GM19397 (cell line): Measurements from ENCODE around the gene TNP2.

Experiments used
- ATAC-seq: cut with Tn5 transposase; IDR thresholded peaks from one replicate; pipeline ENCODE4 v1.9.1; 2021; ENCODE audit warnings: mild to moderate bottlenecking, moderate library complexity; ENCODE audit not compliant: unreplicated experiment

The TNP2 gene

GRCh38 chr16:11268921-11269375 lies at the start of gene TNP2:
Gene TNP2 (minus strand): TSS chr16:11269325. CDS start chr16:11269262, 63 bp downstream.
- no peak for ATAC-seq

DNA sequence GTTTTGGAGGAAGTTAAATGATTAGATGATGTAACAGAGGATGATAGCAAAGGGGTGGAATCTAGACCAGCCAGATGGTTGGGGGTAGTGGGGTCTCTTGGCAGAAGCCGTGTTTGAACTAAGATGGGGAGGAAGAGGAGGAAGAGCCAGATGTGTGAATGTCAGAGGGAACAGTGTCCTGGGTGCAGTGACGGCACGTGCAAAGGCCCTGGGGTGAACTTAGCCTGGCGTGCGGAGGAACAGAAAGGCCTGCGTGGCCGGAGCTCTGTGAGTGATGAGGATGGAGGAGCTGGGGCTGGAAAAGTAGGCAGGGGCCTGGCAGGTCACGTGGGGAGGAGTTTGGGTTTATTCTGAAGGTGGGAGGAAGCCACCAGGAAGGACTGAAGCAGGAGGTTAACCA lies 49.7 kb upstream of the TNP2 start:
- ATAC-seq: no peak

DNA sequence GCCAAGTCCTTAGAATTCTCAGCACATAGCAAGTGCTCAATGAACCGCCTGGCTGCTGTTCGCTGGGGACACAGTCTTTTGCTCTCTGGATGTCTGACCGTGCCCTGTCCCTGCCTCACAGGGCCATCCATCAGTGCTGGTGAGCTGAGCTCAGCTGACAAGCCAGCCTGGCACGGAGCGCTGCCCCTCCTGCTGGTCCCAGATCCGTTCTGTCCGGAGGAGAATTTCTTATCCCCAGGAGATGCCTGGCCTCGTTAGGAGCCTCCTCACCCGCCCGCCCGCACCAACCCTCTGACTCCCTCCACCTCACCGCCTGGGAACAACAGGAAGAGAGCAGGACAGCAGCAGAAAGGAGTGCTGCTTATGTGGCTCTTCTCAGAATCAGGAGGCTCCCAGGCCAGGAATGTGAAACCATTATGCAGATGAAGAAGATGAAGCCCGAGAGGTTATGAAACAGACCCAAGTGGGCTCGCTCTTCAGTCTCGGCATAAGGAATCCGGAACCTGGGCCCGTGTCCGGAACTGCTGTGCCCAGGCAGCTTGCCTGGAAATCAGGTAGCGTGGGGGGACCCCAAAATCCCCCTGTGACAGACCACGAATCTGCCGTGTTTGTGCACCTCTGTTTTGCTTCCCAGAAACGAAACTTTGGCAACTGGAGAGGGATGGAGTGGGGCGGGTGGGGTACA lies 47.3 kb upstream of the TNP2 start:
- ATAC-seq: no peak

GRCh38 chr16:11315510-11315909 lies 46.4 kb upstream of the TNP2 start:
- no peak for ATAC-seq

GRCh38 chr16:11314309-11314894 lies 45.3 kb upstream of the TNP2 start:
- ATAC-seq: no peak

GRCh38 chr16:11313493-11314308 lies 44.6 kb upstream of the TNP2 start:
- ATAC-seq: no peak

DNA sequence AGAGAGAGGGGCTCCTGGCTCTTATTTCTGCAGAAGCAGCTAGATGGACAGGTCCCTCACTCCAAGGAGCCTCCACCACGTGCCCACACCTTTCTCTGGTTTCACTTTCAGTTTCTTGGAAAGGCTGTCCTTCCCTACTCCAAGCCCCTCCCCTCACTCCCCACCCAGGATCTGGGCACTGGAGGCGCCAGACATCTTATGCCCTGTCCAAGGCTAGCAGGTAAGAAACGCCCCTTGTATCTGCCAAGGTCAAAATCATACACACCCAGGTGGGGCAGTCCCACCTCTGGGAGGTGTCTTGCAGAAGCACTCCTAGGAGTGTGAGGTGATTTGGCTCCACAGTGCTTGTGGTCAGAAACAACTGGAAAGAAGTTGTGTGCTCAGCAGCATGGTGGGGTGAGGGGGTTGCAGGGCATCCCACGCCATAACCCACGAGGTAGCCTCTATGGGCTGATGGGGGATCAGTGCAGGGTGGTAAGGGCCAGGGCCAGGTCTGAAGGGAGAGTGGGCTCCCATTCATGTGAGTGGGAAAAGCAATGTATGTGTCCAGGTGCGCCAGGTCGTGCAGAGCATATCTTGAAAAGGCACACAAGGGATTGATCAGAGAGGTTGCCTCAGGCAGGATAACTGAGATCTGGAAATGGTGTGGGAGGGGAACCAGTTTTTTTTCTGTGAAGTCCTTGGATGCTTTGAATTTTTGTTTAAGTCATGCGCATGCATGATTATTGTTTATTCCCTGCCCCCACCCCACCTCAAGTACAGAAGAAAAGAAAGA lies 43.8 kb upstream of the TNP2 start:
- ATAC-seq: no peak

DNA sequence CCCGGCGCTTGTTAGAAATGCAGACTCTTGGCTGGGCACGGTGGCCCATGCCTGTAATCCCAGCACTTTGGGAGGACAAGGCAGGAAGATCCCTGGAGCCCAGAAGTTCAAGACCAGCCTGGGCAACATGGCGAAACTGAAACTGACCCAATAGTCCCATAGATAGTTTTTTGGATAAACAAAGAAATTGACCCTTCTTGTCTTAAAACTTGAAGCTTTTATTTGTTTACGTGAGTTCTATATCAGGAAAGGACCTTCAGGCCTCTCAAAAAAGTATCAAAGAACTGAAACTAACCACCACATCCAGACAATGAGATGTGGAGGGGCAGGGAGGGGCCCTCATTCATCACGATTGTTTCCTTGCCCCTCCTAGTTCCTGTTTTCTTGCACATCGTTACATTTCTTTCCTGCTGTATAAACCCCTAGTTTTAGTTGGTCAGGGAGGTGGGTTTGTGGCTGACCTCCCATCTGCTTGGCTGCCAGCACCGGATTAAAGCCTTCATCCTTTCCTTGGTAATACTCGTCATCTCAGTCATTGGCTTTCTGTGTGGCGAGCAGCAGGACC lies 42.0 kb upstream of the TNP2 start:
- ATAC-seq: no peak

GRCh38 chr16:11310634-11310977 lies 41.5 kb upstream of the TNP2 start:
- ATAC-seq: no peak

DNA sequence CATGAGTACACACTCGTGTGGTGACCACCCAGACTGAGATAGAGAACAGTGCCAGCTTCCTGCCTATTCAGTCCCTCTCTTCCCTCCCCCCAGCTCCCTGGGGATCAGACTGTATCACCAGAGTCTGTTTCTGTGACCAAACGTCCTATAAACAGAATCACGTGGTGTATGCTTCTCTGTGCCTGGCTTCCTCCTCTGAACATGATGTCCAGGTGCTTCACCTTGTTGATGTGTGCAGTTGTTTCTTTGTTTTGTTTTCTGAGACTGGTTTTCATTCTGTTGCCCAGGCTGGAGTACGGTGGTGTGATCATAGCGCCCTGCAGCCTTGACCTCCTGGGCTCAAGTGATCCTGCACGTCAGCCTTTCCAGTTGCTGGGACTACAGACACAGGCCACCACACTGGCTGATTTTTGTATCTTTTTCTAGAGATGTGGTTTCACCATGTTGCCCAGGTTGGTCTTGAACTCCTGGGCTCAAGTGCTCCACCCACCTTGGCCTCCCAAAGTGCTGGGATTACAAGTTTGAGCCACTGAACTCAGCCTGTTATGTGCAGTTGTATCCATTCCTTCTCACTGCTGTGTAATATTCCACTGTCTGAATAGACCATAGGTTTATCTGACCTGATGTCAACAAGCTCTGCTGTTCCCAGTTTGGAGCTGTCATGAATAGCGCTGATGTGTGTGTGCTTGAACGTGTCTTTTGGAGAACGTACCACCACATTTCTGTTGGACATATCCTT lies 40.9 kb upstream of the TNP2 start:
- peak; percentile 29 for ATAC-seq

DNA sequence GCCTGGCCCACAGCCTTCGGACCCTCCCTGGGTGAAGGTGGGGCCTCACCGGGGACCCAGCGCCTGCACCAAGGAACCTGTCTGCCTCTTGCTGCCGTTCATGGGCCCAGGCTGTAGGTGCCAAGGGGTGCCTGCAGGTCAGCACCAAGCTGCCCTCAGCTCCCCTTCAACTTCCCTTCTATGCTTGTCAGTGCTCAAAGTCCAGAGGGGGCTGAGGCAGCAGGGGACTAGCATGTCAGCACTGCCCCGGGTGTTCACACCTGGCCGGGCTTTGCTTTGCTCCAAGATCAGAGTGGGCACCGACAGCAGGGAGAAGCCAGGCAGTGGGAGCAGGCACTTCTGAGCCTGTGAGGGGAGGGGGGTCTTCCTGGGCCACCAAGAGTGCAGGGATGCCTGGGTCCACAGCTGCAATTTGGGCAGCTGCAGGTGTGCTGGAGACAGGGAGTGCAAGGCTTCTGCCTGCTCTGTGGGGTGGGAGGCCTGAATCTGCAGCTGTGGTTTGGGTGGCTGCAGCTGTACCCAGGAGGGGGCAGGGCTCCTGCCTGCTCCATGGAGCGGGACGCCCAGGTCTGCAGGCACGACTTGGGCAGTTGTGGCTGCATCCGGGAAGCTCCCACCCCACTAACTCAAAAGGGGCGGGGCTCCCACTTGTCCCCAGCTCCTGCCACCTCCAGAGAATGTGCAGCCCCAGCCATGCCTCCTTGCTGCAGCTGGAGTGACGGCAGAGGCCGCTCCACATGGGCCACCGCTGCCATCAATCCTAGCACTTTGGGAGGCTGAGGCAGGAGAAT lies 39.6 kb upstream of the TNP2 start:
- peak; percentile 38 for ATAC-seq

DNA sequence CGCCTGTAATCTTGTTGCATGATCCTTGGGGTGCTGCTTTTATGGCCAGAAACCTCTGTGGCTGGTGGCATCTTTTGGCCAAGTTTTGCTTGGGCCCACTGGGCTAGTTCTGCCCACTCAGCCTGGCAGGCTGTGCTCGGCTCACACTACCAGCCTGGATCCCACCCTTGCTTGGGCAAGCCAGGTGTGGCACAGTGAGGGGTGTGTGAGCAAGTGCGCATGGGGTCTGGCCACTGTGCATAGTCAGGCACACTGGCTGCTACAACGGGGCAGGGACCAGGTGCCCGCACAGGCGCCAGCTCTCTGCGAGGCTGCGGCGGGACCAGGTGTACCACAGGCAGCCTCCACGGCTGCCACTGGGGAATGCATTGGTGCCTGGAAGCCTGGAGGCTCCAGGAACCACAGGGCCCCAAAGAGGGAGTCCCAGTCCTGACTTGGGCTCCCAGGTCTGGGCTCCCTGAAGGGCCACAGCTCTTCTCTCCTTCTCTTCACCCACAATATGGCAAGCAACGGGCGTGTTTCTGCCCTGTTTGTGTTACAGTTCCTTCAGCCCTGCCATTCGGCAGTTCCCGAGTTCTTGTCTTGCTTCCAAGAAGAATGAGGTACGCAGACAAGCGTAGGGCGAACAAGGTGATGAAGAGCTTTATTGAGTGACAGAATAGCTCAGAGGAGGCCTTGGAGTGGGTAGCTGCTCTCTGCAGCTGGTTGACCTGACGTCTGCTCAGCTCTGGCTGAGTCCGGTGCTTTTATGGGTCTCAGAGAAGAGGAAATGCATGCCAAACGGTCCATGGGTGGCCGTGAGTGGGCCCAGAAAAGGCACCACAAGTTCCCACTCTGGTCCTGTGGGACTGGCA lies 38.7 kb upstream of the TNP2 start:
- no peak for ATAC-seq

DNA sequence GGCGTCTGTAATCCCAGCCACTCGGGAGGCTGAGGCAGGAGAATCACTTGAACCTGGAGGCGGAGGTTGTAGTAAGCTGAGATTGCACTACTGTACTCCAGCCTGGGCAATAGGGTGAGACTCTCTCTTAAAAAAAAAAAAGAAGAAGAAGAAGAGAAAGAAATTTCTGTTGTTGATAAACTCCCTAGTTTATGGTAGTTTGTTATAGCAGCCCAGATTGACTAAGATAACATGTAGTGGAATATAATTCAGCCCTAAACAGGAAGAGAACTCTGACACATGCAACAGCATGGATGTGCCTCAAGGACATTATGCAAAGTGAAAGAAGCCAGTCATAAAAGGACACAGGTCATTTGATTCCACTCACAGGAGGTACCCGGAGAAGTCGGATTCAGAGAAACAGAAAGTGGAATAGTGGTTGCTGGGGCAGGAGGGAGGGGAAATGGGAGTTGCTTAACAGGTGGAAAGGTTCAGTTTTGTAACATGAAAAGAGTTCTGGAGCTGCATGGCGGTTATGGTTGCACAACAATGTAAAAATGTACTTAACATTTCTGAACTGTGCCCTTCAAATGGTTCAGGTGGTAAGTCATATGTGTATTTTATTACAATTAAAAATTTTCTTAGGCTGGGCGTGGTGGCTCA lies 38.0 kb upstream of the TNP2 start:
- no peak for ATAC-seq

DNA sequence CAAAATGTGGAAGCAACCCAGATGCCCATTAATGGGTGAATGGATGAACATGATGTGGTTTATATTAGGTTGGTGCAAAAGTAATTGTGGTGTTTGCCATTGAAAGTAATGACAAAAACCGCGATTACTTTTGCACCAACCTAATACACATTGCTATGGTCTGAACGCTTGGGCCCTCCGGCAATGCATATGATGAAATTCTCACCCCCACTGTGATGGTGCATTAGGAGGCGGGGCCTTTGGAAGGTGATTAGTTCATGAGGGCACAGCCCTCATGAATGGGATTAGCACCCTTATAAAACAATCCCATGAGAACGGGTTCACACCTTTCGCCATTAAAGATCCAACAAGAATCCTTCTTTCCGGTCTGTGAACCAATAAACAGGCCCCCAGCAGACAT lies 37.3 kb upstream of the TNP2 start:
- ATAC-seq: no peak

DNA sequence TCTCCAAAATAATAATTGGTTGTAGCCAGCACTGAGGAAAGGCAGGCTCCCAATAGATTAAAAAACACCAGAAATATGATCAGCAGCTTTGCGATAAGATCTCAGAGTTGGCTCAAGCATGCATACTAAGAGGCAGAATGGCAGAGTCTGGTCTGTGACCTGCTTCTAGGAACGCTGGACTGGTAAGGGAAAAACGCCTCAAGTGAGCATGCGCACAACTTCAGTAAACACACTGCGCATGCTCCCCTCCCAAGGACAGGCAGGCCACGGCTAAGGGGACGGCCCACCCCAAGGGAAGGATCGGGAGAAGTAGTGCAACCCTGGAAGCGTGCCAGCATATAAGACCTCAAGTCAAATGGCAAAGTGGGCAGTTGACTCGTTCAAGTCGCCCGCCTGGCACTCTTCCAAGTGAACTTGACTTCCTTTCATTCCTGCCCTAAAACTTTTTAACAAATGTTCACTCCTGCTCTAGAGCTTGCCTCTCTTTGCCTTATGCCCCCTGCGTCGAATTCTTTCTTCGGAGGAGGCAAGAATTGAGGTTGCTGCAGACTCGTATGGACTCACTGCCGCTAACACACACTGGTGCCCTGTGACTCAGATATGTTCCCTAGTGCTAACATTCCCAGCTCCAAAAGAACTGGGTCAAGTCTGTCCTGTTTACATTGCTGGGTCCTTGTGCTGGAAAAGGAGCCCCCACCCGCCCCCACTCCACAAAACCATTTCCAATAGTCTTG lies 34.4 kb upstream of the TNP2 start:
- no peak for ATAC-seq

- no peak for ATAC-seq
These were observed 33.9 kb upstream of the TNP2 start for GRCh38 chr16:11302977-11303376.
